HG03521 (cell line): ENCODE results near the gene IVNS1ABP.
"Not testable (repeated sequence)": the region's sequence is repeated elsewhere in the genome, so short reads cannot be mapped to it uniquely, and the experiment has no call there.

Experiments used
- ATAC-seq: cut with Tn5 transposase; IDR thresholded peaks from one replicate; pipeline ENCODE4 v1.9.1; 2021; ENCODE audit warnings: mild to moderate bottlenecking, moderate library complexity; ENCODE audit not compliant: unreplicated experiment

Gene IVNS1ABP

GRCh38 chr1:185258676-185259075, 58.4 kb downstream of the IVNS1ABP start:
- no peak for ATAC-seq

DNA sequence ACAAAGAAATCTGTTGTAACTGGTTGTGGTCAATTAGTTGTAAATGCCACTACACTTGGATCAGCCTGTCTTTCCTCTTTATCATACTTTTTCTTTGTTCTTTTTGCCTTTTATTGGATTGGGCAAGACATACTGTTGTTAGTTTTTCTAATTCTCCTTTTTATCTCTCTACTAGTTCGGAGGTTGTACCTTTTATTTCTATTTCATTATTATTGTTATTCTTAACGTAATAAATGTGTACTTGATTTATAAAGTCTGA, 59.2 kb downstream of the IVNS1ABP start:
- ATAC-seq: no peak

GRCh38 chr1:185257116-185257949, 59.7 kb downstream of the IVNS1ABP start:
- ATAC-seq: not testable (repeated sequence)

DNA sequence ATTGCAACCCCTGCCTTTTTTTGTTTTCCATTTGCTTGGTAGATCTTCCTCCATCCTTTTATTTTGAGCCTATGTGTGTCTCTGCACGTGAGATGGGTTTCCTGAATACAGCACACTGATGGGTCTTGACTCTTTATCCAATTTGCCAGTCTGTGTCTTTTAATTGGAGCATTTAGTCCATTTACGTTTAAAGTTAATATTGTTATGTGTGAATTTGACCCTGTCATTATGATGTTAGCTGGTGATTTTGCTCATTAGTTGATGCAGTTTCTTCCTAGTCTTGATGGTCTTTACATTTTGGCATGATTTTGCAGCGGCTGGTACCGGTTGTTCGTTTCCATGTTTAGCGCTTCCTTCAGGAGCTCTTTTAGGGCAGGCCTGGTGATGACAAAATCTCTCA, 61.4 kb downstream of the IVNS1ABP start:
- ATAC-seq: not testable (repeated sequence)

DNA sequence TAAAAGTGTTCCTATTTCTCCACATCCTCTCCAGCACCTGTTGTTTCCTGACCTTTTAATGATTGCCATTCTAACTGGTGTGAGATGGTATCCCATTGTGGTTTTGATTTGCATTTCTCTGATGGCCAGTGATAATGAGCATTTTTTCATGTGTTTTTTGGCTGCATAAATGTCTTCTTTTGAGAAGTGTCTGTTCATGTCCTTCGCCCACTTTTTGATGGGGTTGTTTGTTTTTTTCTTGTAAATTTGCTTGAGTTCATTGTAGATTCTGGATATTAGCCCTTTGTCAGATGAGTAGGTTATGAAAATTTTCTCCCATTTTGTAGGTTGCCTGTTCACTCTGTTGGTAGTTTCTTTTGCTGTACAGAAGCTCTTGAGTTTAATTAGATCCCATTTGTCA, 64.6 kb downstream of the IVNS1ABP start:
- not testable (repeated sequence) for ATAC-seq

DNA sequence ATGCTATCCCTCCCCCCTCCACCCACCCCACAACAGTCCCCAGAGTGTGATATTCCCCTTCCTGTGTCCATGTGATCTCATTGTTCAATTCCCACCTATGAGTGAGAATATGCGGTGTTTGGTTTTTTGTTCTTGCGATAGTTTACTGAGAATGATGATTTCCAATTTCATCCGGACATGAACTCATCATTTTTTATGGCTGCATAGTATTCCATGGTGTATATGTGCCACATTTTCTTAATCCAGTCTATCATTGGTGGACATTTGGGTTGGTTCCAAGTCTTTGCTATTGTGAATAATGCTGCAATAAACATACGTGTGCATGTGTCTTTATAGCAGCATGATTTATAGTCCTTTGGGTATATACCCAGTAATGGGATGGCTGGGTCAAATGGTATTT, 65.1 kb downstream of the IVNS1ABP start:
- not testable (repeated sequence) for ATAC-seq

DNA sequence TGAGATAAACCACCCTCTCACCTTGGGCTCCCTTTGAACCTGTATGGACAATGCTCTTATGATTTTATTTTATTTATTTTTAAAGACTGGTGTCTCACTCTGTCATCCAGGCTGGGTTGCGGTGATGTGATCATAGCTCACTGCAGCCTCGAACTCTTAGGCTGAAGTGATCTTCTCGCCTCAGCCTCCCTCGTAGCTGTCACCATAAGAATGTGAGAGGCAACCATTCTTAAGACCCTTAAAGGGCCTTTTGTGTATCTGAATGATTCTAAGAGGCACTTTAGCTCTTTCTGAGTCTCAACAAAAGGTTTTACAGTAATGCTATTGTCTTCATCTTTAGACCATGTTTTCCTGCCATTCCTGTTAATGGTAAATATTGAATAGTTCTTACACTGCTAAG, 67.0 kb downstream of the IVNS1ABP start:
- ATAC-seq: no peak

DNA sequence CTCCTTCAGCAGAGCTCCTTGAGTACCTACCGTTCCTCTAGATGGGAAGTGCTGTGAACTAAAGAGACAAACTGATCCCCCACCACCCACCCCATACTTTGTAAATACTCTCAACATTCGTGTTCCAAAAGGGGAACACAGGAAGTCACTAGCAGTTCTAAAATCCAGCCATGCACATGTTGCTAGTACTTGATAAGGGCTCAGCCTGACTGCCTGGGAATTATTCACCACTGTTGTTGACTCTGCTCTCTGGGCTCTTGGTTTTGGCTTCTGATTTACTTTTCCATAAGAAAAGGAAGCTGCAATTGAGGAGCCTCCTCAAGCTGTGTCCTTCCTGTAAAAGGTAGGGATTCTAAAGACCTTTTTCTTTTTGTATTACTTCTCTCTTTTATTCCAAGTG, 67.5 kb downstream of the IVNS1ABP start:
- ATAC-seq: no peak
